Measurements from ENCODE around the gene NUP214. TPM values are rescaled to one million over a fixed set of nuclear protein-coding genes. Genes with fewer than 3 reads are reported as not detected.

NUP214 gene
- total RNA-seq, 1 donor from 2014 or later, result 67.1 TPM

GRCh38 chr9:131234799-131235479 is 109.6 kb downstream of the NUP214 start:
- DNase-seq (ENCODE audit: extremely low spot score, unreplicated experiment), result no peak
- H3K27me3 Mint-ChIP-seq, result no peaks in the 10 kb centered on the region
- H3K4me1 Mint-ChIP-seq (ENCODE audit: unreplicated experiment), result peaks cover 15% of the 10 kb centered on the region
- no peak overlapping the region for H3K27ac Mint-ChIP-seq
- TF ChIP-seq CTCF (conservative IDR thresholded peaks at IDR 0.05), result no peak
- no peaks in the 10 kb centered on the region for H3K9me3 Mint-ChIP-seq
- H3K4me3 Mint-ChIP-seq, result no peak overlapping the region
- H3K36me3 Mint-ChIP-seq, result peaks cover 9% of the 10 kb centered on the region

GRCh38 chr9:131235480-131235851 is 110.1 kb downstream of the NUP214 start:
- H3K27ac Mint-ChIP-seq, result no peak overlapping the region
- H3K36me3 Mint-ChIP-seq, result peaks cover 5% of the 10 kb centered on the region
- DNase-seq (ENCODE audit: extremely low spot score, unreplicated experiment), result no peak
- peaks cover 20% of the 10 kb centered on the region for H3K4me1 Mint-ChIP-seq (ENCODE audit: unreplicated experiment)
- no peaks in the 10 kb centered on the region for H3K9me3 Mint-ChIP-seq
- H3K27me3 Mint-ChIP-seq, result no peaks in the 10 kb centered on the region
- no peak overlapping the region for H3K4me3 Mint-ChIP-seq
- no peak for TF ChIP-seq CTCF (conservative IDR thresholded peaks at IDR 0.05)

GRCh38 chr9:131236161-131236560 is 110.8 kb downstream of the NUP214 start:
- Mint-ChIP-seq H3K9me3 (no peaks in the 10 kb centered on the region), H3K36me3 (peaks cover 5% of the 10 kb centered on the region), H3K27me3 (no peaks in the 10 kb centered on the region), H3K4me1 (ENCODE audit: unreplicated experiment) (peaks cover 20% of the 10 kb centered on the region), H3K27ac (no peak overlapping the region), H3K4me3 (no peak overlapping the region)
- no peak for TF ChIP-seq CTCF (conservative IDR thresholded peaks at IDR 0.05)
- DNase-seq (ENCODE audit: extremely low spot score, unreplicated experiment), result no peak

GRCh38 chr9:131236761-131237160 is 111.4 kb downstream of the NUP214 start:
- Mint-ChIP-seq H3K4me1 (ENCODE audit: unreplicated experiment) (peaks cover 20% of the 10 kb centered on the region), H3K36me3 (peaks cover 3% of the 10 kb centered on the region), H3K27ac (no peak overlapping the region), H3K9me3 (no peaks in the 10 kb centered on the region), H3K27me3 (no peaks in the 10 kb centered on the region), H3K4me3 (no peak overlapping the region)
- no peak for TF ChIP-seq CTCF (conservative IDR thresholded peaks at IDR 0.05)
- DNase-seq (ENCODE audit: extremely low spot score, unreplicated experiment), result no peak

- H3K36me3 Mint-ChIP-seq, result no peaks in the 10 kb centered on the region
- no peak overlapping the region for H3K27ac Mint-ChIP-seq
- no peaks in the 10 kb centered on the region for H3K9me3 Mint-ChIP-seq
- no peak for TF ChIP-seq CTCF (conservative IDR thresholded peaks at IDR 0.05)
- no peaks in the 10 kb centered on the region for H3K27me3 Mint-ChIP-seq
- peaks cover 20% of the 10 kb centered on the region for H3K4me1 Mint-ChIP-seq (ENCODE audit: unreplicated experiment)
- H3K4me3 Mint-ChIP-seq, result no peak overlapping the region
- DNase-seq (ENCODE audit: extremely low spot score, unreplicated experiment), result no peak
Observed at GRCh38 chr9:131237291-131237690, 111.9 kb downstream of the NUP214 start.
